OCI-LY1 (cell line): ENCODE data around the gene ADM2.
A peak's percentile ranks its signal among the peaks of the same experiment; 100 is the strongest.

ENCODE experiments used
- H2AFZ ChIP-seq: fragments of 200-600 bp; sonication (generic), shearing (Covaris generic); 2 replicates; pipeline ENCODE4 v1.6.0; 2014; ENCODE audit warnings: antibody characterized with exemption, mild to moderate bottlenecking, low read length
- H3F3A ChIP-seq: fragments of 200-600 bp; sonication (generic), shearing (Covaris generic); 2 replicates; pipeline ENCODE4 v1.6.0; 2014; ENCODE audit warnings: mild to moderate bottlenecking, antibody characterized with exemption, low read length, moderate library complexity; ENCODE audit not compliant: insufficient read depth
- H3K27ac ChIP-seq: fragments of 200-600 bp; sonication (generic); 2 replicates; pipeline ENCODE4 v1.5.1; 2014; ENCODE audit warnings: low read length, mixed run types, mild to moderate bottlenecking, low read depth; ENCODE audit not compliant: poor library complexity, severe bottlenecking
- H3K27me3 ChIP-seq: fragments of 200-600 bp; sonication (generic); 2 replicates; pipeline ENCODE4 v1.6.0; 2014; ENCODE audit warnings: antibody characterized with exemption, mild to moderate bottlenecking, low read length, moderate library complexity; ENCODE audit not compliant: insufficient read depth
- H3K36me3 ChIP-seq: fragments of 200-600 bp; sonication (generic); 2 replicates; pipeline ENCODE4 v1.6.1; 2014; ENCODE audit warnings: mild to moderate bottlenecking, antibody characterized with exemption, low read length, moderate library complexity, mixed read lengths; ENCODE audit not compliant: insufficient read depth
- H3K4me1 ChIP-seq: fragments of 200-600 bp; sonication (generic); 2 replicates; pipeline ENCODE4 v1.5.1; 2014; ENCODE audit warnings: mild to moderate bottlenecking, low read length, moderate library complexity; ENCODE audit not compliant: insufficient read depth, severe bottlenecking
- H3K4me2 ChIP-seq: fragments of 200-600 bp; sonication (generic), shearing (Covaris generic); 2 replicates; pipeline ENCODE4 v1.6.1; 2014; ENCODE audit warnings: low read length
- H3K4me3 ChIP-seq: fragments of 200-600 bp; sonication (generic); 2 replicates; pipeline ENCODE4 v1.5.1; 2014; ENCODE audit warnings: low read length, low read depth, mild to moderate bottlenecking, mixed read lengths; ENCODE audit not compliant: poor library complexity, severe bottlenecking
- H3K79me2 ChIP-seq: fragments of 200-600 bp; shearing (Covaris generic); 2 replicates; pipeline ENCODE4 v1.6.1; 2016; ENCODE audit warnings: mixed run types, low read length, mixed read lengths; ENCODE audit not compliant: insufficient read depth
- H3K9ac ChIP-seq: fragments of 200-600 bp; sonication (generic), shearing (Covaris generic); 2 replicates; pipeline ENCODE4 v1.6.1; 2014; ENCODE audit warnings: mild to moderate bottlenecking, low read length, mixed read lengths
- H3K9me2 ChIP-seq: fragments of 200-600 bp; sonication (generic), shearing (Covaris generic); 2 replicates; pipeline ENCODE4 v1.6.1; 2014; ENCODE audit warnings: low read depth, mild to moderate bottlenecking, low read length, mixed read lengths
- H3K9me3 ChIP-seq: fragments of 200-600 bp; shearing (Covaris generic); 2 replicates; pipeline ENCODE4 v1.6.1; 2014; ENCODE audit warnings: low read length, mixed read lengths
- H4K20me1 ChIP-seq: fragments of 200-600 bp; sonication (generic), shearing (Covaris generic); 2 replicates; pipeline ENCODE4 v1.6.0; 2016; ENCODE audit warnings: mild to moderate bottlenecking, low read length; ENCODE audit not compliant: insufficient read depth
- EZH2 ChIP-seq: fragments of 200-600 bp; sonication (generic), shearing (Covaris generic); IDR thresholded peaks from 2 replicates; pipeline ENCODE4 v1.8.0; 2017; ENCODE audit warnings: borderline replicate concordance, mixed run types, mild to moderate bottlenecking, antibody characterized with exemption, low read length, moderate library complexity, mixed read lengths
- TF ChIP-seq, protein P1 (sequence below): fragments of 200-600 bp; sonication (generic), shearing (Covaris generic); IDR thresholded peaks from 2 replicates; pipeline ENCODE4 v1.5.1; 2017; ENCODE audit warnings: mild to moderate bottlenecking, antibody characterized with exemption, low read length, moderate library complexity, mixed read lengths

The ADM2 gene

GRCh38 chr22:50483977-50484853 lies 2.9 kb downstream of the ADM2 start:
- Histone ChIP-seq H3K27ac (no peak overlapping the region), H3K9me2 (no peaks in the 10 kb centered on the region), H3K4me1 (peaks cover 28% of the 10 kb centered on the region), H3K4me2 (no peak overlapping the region), H3K79me2 (no peaks in the 10 kb centered on the region), H4K20me1 (no peaks in the 10 kb centered on the region), H3K9me3 (no peaks in the 10 kb centered on the region), H2AFZ (no peak overlapping the region), H3K36me3 (no peaks in the 10 kb centered on the region), H3K4me3 (no peak overlapping the region), H3K27me3 (peaks cover 4% of the 10 kb centered on the region; the same call in 1 of the 2 replicates), H3F3A (no peaks in the 10 kb centered on the region), H3K9ac (no peak overlapping the region)
- TF ChIP-seq EZH2 = no peak
- TF ChIP-seq, protein P1, sequence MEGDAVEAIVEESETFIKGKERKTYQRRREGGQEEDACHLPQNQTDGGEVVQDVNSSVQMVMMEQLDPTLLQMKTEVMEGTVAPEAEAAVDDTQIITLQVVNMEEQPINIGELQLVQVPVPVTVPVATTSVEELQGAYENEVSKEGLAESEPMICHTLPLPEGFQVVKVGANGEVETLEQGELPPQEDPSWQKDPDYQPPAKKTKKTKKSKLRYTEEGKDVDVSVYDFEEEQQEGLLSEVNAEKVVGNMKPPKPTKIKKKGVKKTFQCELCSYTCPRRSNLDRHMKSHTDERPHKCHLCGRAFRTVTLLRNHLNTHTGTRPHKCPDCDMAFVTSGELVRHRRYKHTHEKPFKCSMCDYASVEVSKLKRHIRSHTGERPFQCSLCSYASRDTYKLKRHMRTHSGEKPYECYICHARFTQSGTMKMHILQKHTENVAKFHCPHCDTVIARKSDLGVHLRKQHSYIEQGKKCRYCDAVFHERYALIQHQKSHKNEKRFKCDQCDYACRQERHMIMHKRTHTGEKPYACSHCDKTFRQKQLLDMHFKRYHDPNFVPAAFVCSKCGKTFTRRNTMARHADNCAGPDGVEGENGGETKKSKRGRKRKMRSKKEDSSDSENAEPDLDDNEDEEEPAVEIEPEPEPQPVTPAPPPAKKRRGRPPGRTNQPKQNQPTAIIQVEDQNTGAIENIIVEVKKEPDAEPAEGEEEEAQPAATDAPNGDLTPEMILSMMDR = no peak

GRCh38 chr22:50485221-50486131 lies 4.1 kb downstream of the ADM2 start:
- H3K4me2 ChIP-seq = no peak overlapping the region
- no peak overlapping the region for H3K27ac ChIP-seq
- H3K4me1 ChIP-seq = peaks cover 28% of the 10 kb centered on the region
- no peaks in the 10 kb centered on the region for H3F3A ChIP-seq
- TF ChIP-seq, protein P1 = no peak
- TF ChIP-seq EZH2 = no peak
- no peaks in the 10 kb centered on the region for H4K20me1 ChIP-seq
- peaks cover 4% of the 10 kb centered on the region; the same call in 1 of the 2 replicates for H3K27me3 ChIP-seq
- H3K9me3 ChIP-seq = no peaks in the 10 kb centered on the region
- no peaks in the 10 kb centered on the region for H3K9me2 ChIP-seq
- no peaks in the 10 kb centered on the region for H3K79me2 ChIP-seq
- no peak overlapping the region for H3K4me3 ChIP-seq
- no peak overlapping the region for H2AFZ ChIP-seq
- H3K9ac ChIP-seq = no peak overlapping the region
- H3K36me3 ChIP-seq = no peaks in the 10 kb centered on the region

- no peaks in the 10 kb centered on the region for H4K20me1 ChIP-seq
- no peak within 1 kb of the TSS; the same call in 1 of the 2 replicates for H2AFZ ChIP-seq
- H3K4me2 ChIP-seq = peak within 1 kb of the TSS; percentile 49
- peaks cover 34% of the 10 kb centered on the region for H3K4me1 ChIP-seq
- peak within 1 kb of the TSS; percentile 25; the same call in 1 of the 2 replicates for H3K9ac ChIP-seq
- H3K9me3 ChIP-seq = no peaks in the 10 kb centered on the region
- H3K79me2 ChIP-seq = no peaks in the 10 kb centered on the region
- H3K9me2 ChIP-seq = no peaks in the 10 kb centered on the region
- H3K27ac ChIP-seq = no peak within 1 kb of the TSS
- H3K4me3 ChIP-seq = peak within 1 kb of the TSS; percentile 19
- no peaks in the 10 kb centered on the region for H3F3A ChIP-seq
- TF ChIP-seq, protein P1 = no peak
- TF ChIP-seq EZH2 = no peak
- H3K27me3 ChIP-seq = no peaks in the 10 kb centered on the region
- H3K36me3 ChIP-seq = no peaks in the 10 kb centered on the region
These were observed 5.4 kb downstream of the ADM2 start, which contains the start of gene MIOX for GRCh38 chr22:50486561-50487289. Gene MIOX, plus strand, starts transcription at chr22:50486859. Its CDS starts 39 bp downstream, at chr22:50486898.
